CD14-positive monocyte (primary cell): ENCODE measurements around the gene BLOC1S1. TPM values are rescaled to one million over a fixed set of nuclear protein-coding genes. Genes with fewer than 3 reads are reported as not detected.

Source experiments
- DNase-seq, 3 donors: peaks; one replicate each; pipeline ENCODE4 v3.0.0-alpha.2; 2011 to 2022
- H2AFZ ChIP-seq: 2 replicates; pipeline ENCODE4 v1.6.0; 2012; ENCODE audit warnings: mild to moderate bottlenecking, low read depth, low read length, inconsistent platforms; ENCODE audit not compliant: insufficient read depth, poor library complexity, severe bottlenecking
- H3K27ac ChIP-seq, 2 donors: 1 replicate in 1 of 2; 2 replicates in 1 of 2; pipeline ENCODE4 v1.5.1; 2012 to 2013; ENCODE audit warnings: low read length in 2 of 2, control low read depth in 1 of 2, inconsistent platforms in 1 of 2, low read depth in 1 of 2, mild to moderate bottlenecking in 1 of 2
- H3K27me3 ChIP-seq, 2 donors: one replicate each; pipeline versions ENCODE4 v1.6.0 to v1.6.1; 2011 to 2013; ENCODE audit warnings: low read length in 2 of 2; ENCODE audit not compliant: control insufficient read depth in 2 of 2, insufficient read depth in 2 of 2
- H3K36me3 ChIP-seq, 2 donors: replicated peaks in 1 of 2; 1 replicate in 1 of 2; 2 replicates in 1 of 2; pipeline versions ENCODE4 v1.5.1 to v1.6.1; 2012 to 2013; ENCODE audit warnings: low read length in 2 of 2, control low read depth in 1 of 2, inconsistent platforms in 1 of 2, mild to moderate bottlenecking in 1 of 2; ENCODE audit not compliant: insufficient read depth in 2 of 2, control insufficient read depth in 1 of 2
- H3K4me1 ChIP-seq, 2 donors: 1 replicate in 1 of 2; 2 replicates in 1 of 2; pipeline versions ENCODE4 v1.5.1 to v1.6.1; 2012 to 2013; ENCODE audit warnings: low read length in 2 of 2, control low read depth in 1 of 2, inconsistent platforms in 1 of 2, mild to moderate bottlenecking in 1 of 2, moderate library complexity in 1 of 2; ENCODE audit not compliant: insufficient read depth in 2 of 2, control insufficient read depth in 1 of 2
- H3K4me2 ChIP-seq: replicated peaks from 2 replicates; pipeline ENCODE3; 2012; ENCODE audit warnings: low read length, moderate library complexity, mild to moderate bottlenecking; ENCODE audit not compliant: poor library complexity, severe bottlenecking; ENCODE audit errors: extremely low read depth
- H3K4me3 ChIP-seq, 3 experiments: fragments of 200-600 bp in 1 of 3; sonication (generic) in 1 of 3; replicated peaks in 1 of 3; 1 replicate in 2 of 3; 2 replicates in 1 of 3; pipeline ENCODE4 v1.5.1; 2011 to 2013; ENCODE audit warnings: low read length in 3 of 3, mild to moderate bottlenecking in 3 of 3, control low read depth in 2 of 3, low read depth in 2 of 3, inconsistent platforms in 1 of 3, moderate library complexity in 1 of 3
- H3K79me2 ChIP-seq: 2 replicates; pipeline ENCODE4 v1.6.0; 2012; ENCODE audit warnings: mild to moderate bottlenecking, control low read depth, inconsistent platforms, low read length, moderate library complexity; ENCODE audit not compliant: insufficient read depth
- H3K9ac ChIP-seq: 2 replicates; pipeline ENCODE4 v1.6.0; 2017; ENCODE audit warnings: low read length, mild to moderate bottlenecking; ENCODE audit not compliant: insufficient read depth, poor library complexity, severe bottlenecking
- H3K9me3 ChIP-seq, 2 donors: replicated peaks in 1 of 2; 1 replicate in 1 of 2; 2 replicates in 1 of 2; pipeline versions ENCODE4 v1.5.1 to v1.6.1; 2012 to 2013; ENCODE audit warnings: low read length in 2 of 2, control low read depth in 1 of 2; ENCODE audit not compliant: control insufficient read depth in 1 of 2, insufficient read depth in 1 of 2
- H4K20me1 ChIP-seq: 2 replicates; pipeline ENCODE4 v1.6.0; 2012; ENCODE audit warnings: mild to moderate bottlenecking, low read length, control low read depth, moderate library complexity; ENCODE audit not compliant: insufficient read depth
- H3K27ac Mint-ChIP-seq, 7 donors: one replicate each; pipeline ENCODE4 v1.8.0; 2020; ENCODE audit warnings: mild to moderate bottlenecking in 7 of 7, mixed read lengths in 7 of 7, moderate library complexity in 6 of 7, inconsistent platforms in 2 of 7
- H3K27me3 Mint-ChIP-seq, 3 donors: one replicate each; pipeline ENCODE4 v1.8.0; 2021 to 2022; ENCODE audit warnings: low read depth in 3 of 3, mild to moderate bottlenecking in 3 of 3, mixed read lengths in 3 of 3, moderate library complexity in 3 of 3, inconsistent platforms in 1 of 3
- H3K36me3 Mint-ChIP-seq, 2 donors: one replicate each; pipeline ENCODE4 v1.8.0; 2020; ENCODE audit warnings: mixed read lengths in 2 of 2, inconsistent platforms in 1 of 2, mild to moderate bottlenecking in 1 of 2
- H3K4me1 Mint-ChIP-seq: one replicate; pipeline ENCODE4 v1.8.0; 2020; ENCODE audit warnings: mild to moderate bottlenecking, mixed read lengths
- H3K4me3 Mint-ChIP-seq, 2 donors: one replicate each; pipeline ENCODE4 v1.8.0; 2020; ENCODE audit warnings: mild to moderate bottlenecking in 2 of 2, mixed read lengths in 2 of 2, moderate library complexity in 1 of 2
- H3K9me3 Mint-ChIP-seq, 7 donors: one replicate each; pipeline ENCODE4 v1.8.0; 2020 to 2022; ENCODE audit warnings: mixed read lengths in 7 of 7, mild to moderate bottlenecking in 6 of 7, moderate library complexity in 6 of 7, inconsistent platforms in 2 of 7
- whole genome bisulfite sequencing: methylation state at CpG from one replicate; pipeline ENCODE4 v1.1.5; 2013; ENCODE audit warnings: missing lambda C conversion rate; ENCODE audit not compliant: insufficient coverage; 5-methylcytosine and 5-hydroxymethylcytosine counted together
- intact Hi-C, 2 donors: fragments of 100-400 bp; cut with micrococcal nuclease; formaldehyde crosslinking; loops; one replicate each; pipeline versions ENCODE4 v1.15.0 to v1.15.1; 2023
- polyA plus RNA-seq, 3 donors: library from polyadenylated mRNA; depleted of rRNA in 1 of 3; unstranded in 2 of 3; stranded (reverse) in 1 of 3; fragments of 300-500 nt in 2 of 3; fragments of >200 nt in 1 of 3; fragmentation: Illumina TruSeq in 2 of 3; gene quantifications; 1 replicate in 2 of 3; 2 replicates in 1 of 3; pipeline ENCODE4 v1.2.3, GENCODE V29; 2012 to 2021
- TF ChIP-seq, protein P1 (sequence below): fragments of 200-600 bp; IDR thresholded peaks from one replicate; pipeline ENCODE4 v1.8.0; 2022; ENCODE audit warnings: antibody characterized with exemption, mild to moderate bottlenecking

Gene BLOC1S1
- polyA plus RNA-seq, 3 donors: 222 to 358 (median 223) TPM

DNA sequence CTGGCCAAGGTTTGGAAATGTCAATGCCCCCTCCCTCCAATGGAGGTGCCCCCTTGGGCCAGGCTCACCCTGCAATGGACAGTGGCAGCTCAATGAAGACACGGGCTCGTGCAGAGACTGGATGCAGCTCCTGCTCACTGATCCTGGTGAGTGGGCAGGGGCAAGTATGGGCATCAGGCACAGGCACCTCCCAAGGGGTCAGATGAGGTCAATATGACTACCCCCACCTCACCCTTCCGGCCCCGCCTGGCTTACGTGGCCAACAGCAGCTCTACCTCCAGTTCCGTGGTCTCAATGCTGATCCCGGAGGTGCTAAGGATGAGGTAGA lies 21.7 kb upstream of the BLOC1S1 start:
- H3K4me2 ChIP-seq: no peak overlapping the region
- peaks cover 4 to 5% (median 5%) of the 10 kb centered on the region in 3 donors for H3K27me3 Mint-ChIP-seq

DNA sequence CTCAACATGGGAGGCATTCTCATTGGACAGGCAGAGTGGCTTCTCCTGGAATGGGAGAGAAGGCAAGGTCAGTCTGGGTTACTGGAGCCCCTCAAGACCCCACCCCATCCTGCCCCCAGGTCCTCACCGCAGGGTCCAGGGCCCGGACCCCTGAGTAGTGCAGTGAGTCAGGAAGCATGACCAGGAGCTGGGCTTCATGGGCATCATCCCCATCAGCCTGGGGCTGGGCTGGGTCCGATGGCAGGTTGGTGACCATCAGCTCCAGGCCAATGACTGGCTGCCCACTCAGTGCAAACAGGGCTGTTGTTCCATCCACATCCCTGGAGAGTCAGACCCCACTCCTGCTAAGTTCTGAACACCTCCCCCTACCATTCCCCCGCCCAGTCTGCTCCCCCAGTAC lies 21.2 kb upstream of the BLOC1S1 start:
- H3K79me2 ChIP-seq: no peaks in the 10 kb centered on the region

More for the DNA sequence above, 21.7 kb upstream of the BLOC1S1 start:
- no peaks in the 10 kb centered on the region for H3K4me1 Mint-ChIP-seq
- TF ChIP-seq, protein P1, sequence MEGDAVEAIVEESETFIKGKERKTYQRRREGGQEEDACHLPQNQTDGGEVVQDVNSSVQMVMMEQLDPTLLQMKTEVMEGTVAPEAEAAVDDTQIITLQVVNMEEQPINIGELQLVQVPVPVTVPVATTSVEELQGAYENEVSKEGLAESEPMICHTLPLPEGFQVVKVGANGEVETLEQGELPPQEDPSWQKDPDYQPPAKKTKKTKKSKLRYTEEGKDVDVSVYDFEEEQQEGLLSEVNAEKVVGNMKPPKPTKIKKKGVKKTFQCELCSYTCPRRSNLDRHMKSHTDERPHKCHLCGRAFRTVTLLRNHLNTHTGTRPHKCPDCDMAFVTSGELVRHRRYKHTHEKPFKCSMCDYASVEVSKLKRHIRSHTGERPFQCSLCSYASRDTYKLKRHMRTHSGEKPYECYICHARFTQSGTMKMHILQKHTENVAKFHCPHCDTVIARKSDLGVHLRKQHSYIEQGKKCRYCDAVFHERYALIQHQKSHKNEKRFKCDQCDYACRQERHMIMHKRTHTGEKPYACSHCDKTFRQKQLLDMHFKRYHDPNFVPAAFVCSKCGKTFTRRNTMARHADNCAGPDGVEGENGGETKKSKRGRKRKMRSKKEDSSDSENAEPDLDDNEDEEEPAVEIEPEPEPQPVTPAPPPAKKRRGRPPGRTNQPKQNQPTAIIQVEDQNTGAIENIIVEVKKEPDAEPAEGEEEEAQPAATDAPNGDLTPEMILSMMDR: no peak
- no peaks in the 10 kb centered on the region for H3K27me3 ChIP-seq
- no peak overlapping the region for H2AFZ ChIP-seq
- H3K9me3 ChIP-seq: no peaks in the 10 kb centered on the region
- H3K9me3 Mint-ChIP-seq: peaks cover 0 to 2% (median 0%) of the 10 kb centered on the region in 7 donors
- no peak overlapping the region for H3K27ac Mint-ChIP-seq
- no peaks in the 10 kb centered on the region for H3K79me2 ChIP-seq
- no peak for DNase-seq
- intact Hi-C loops: no loop called here
- no CpG with 5 or more reads among the region's 7 CpGs for WGBS
- no peak overlapping the region for H3K27ac ChIP-seq
- H3K36me3 ChIP-seq: no peaks in the 10 kb centered on the region
- no peaks in the 10 kb centered on the region for H3K4me1 ChIP-seq
- H3K4me3 ChIP-seq: no peak overlapping the region
- peak overlapping the region in 1 of 2 donors; percentile 26 for H3K4me3 Mint-ChIP-seq
- H3K36me3 Mint-ChIP-seq: peaks cover 2 to 8% of the 10 kb centered on the region in 2 donors
- no peak overlapping the region for H3K9ac ChIP-seq
- H4K20me1 ChIP-seq: no peaks in the 10 kb centered on the region

More for the DNA sequence above, 21.2 kb upstream of the BLOC1S1 start:
- Mint-ChIP-seq H3K27ac (no peak overlapping the region), H3K9me3 (peaks cover 0 to 2% (median 0%) of the 10 kb centered on the region in 7 donors), H3K36me3 (peaks cover 2 to 8% of the 10 kb centered on the region in 2 donors), H3K4me3 (no peak overlapping the region), H3K4me1 (no peaks in the 10 kb centered on the region), H3K27me3 (peaks cover 4 to 5% (median 5%) of the 10 kb centered on the region in 3 donors)
- Histone ChIP-seq H3K4me2 (no peak overlapping the region), H3K4me3 (no peak overlapping the region), H3K4me1 (no peaks in the 10 kb centered on the region), H3K27me3 (no peaks in the 10 kb centered on the region), H3K36me3 (no peaks in the 10 kb centered on the region), H3K9ac (no peak overlapping the region), H2AFZ (no peak overlapping the region), H3K27ac (no peak overlapping the region), H4K20me1 (no peaks in the 10 kb centered on the region), H3K9me3 (no peaks in the 10 kb centered on the region)
- TF ChIP-seq, protein P1: no peak
- 100% methylated on average over 3 of the region's 4 CpGs for WGBS
- DNase-seq: no peak
- intact Hi-C loops: no loop called here
